Gastrocnemius medialis (tissue), 4 donors: Measurements from ENCODE around the gene LRRIQ3. TPM values are rescaled to one million over a fixed set of nuclear protein-coding genes. Genes with fewer than 3 reads are reported as not detected.
"Not testable (repeated sequence)": the region's sequence is repeated elsewhere in the genome, so short reads cannot be mapped to it uniquely, and the experiment has no call there.

Source experiments
- ATAC-seq, 2 donors: fragments of 150-250 bp; one replicate each; pipeline ENCODE4 v1.9.1; 2016
- DNase-seq, 2 donors: peaks; one replicate each; pipeline ENCODE4 v3.0.0-alpha.2; 2019
- H3K27ac ChIP-seq, 4 donors: fragments of 200-600 bp; sonication (generic); 1 replicate in 1 of 4; 2 replicates in 3 of 4; pipeline ENCODE4 v1.5.1; 2016 to 2018; ENCODE audit warnings: mild to moderate bottlenecking in 2 of 4, moderate library complexity in 1 of 4
- H3K27me3 ChIP-seq, 3 donors: fragments of 200-600 bp; sonication (generic) in 2 of 3; 1 replicate in 1 of 3; 2 replicates in 2 of 3; pipeline versions ENCODE4 v1.5.1 to v1.6.0; 2016 to 2019; ENCODE audit warnings: mild to moderate bottlenecking in 1 of 3, moderate library complexity in 1 of 3
- H3K36me3 ChIP-seq, 2 donors: fragments of 200-600 bp; sonication (generic) in 1 of 2; one replicate each; pipeline ENCODE4 v1.5.1; 2017 to 2018
- H3K4me1 ChIP-seq, 2 donors: fragments of 200-600 bp; sonication (generic) in 1 of 2; one replicate each; pipeline ENCODE4 v1.5.1; 2016 to 2017; ENCODE audit warnings: mild to moderate bottlenecking in 2 of 2
- H3K4me3 ChIP-seq, 4 donors: fragments of 200-600 bp; sonication (generic) in 3 of 4; 1 replicate in 1 of 4; 2 replicates in 3 of 4; pipeline ENCODE4 v1.5.1; 2016 to 2019; ENCODE audit warnings: mild to moderate bottlenecking in 2 of 4
- H3K9me3 ChIP-seq, 3 donors: fragments of 200-600 bp; sonication (generic) in 2 of 3; 1 replicate in 1 of 3; 2 replicates in 2 of 3; pipeline ENCODE4 v1.5.1; 2016 to 2019
- CTCF ChIP-seq, 5 experiments: fragments of 450-650 bp in 3 of 5; fragments of 200-600 bp in 2 of 5; sonication (generic) in 2 of 5; IDR thresholded peaks in 4 of 5; conservative IDR thresholded peaks in 1 of 5; 1 replicate in 4 of 5; 2 replicates in 1 of 5; pipeline ENCODE4 v1.5.1; 2016 to 2019; ENCODE audit warnings: antibody characterized with exemption in 5 of 5, mild to moderate bottlenecking in 3 of 5, moderate library complexity in 3 of 5
- POLR2A ChIP-seq, 2 donors: fragments of 450-650 bp; IDR thresholded peaks; one replicate each; pipeline ENCODE4 v1.6.1; 2017; ENCODE audit warnings: antibody characterized with exemption in 2 of 2, mild to moderate bottlenecking in 2 of 2, moderate library complexity in 2 of 2
- in situ Hi-C, 4 donors: fragments of 200-750 bp; cut with MboI; loops; one replicate each; pipeline versions ENCODE4 v1.15.0 to v1.8.0; 2017; ENCODE audit warnings: low sequenced_read_pairs in 4 of 4
- intact Hi-C: fragments of 100-400 bp; cut with DNase I; formaldehyde crosslinking; loops from one replicate; pipeline ENCODE4 v1.15.1; 2023; ENCODE audit warnings: low total_unique reads
- total RNA-seq, 4 donors: library from RNA; depleted of rRNA; stranded (reverse); fragments of >200 nt; gene quantifications; one replicate each; pipeline versions ENCODE4 v1.1.0 to v1.2.3, GENCODE V29; 2016

The LRRIQ3 gene
- total RNA-seq, 4 donors from 2014 or later = 0.52 to 2.2 (median 0.56) TPM; not detected in 1

- intact Hi-C loops = no loop called here
- no peaks in the 10 kb centered on the region for H3K27me3 ChIP-seq
- no peaks in the 10 kb centered on the region for H3K9me3 ChIP-seq
- no peak overlapping the region for H3K4me3 ChIP-seq
- no peaks in the 10 kb centered on the region for H3K36me3 ChIP-seq
- in situ Hi-C loops = no loop called here
- TF ChIP-seq POLR2A (IDR thresholded peaks at IDR 0.05) (no peak), CTCF (IDR thresholded peaks at IDR 0.05 in 4 of 5, conservative IDR thresholded peaks at IDR 0.05 in 1 of 5) (no peak)
- no peaks in the 10 kb centered on the region for H3K4me1 ChIP-seq
- ATAC-seq (no peak), DNase-seq (no peak)
- H3K27ac ChIP-seq = no peak overlapping the region
These were observed 37.9 kb downstream of the LRRIQ3 start for GRCh38 chr1:74160046-74160445.

GRCh38 chr1:74145086-74145485 is 52.9 kb downstream of the LRRIQ3 start:
- no peak overlapping the region for H3K27ac ChIP-seq
- H3K27me3 ChIP-seq = no peaks in the 10 kb centered on the region
- no peak overlapping the region for H3K4me3 ChIP-seq
- H3K36me3 ChIP-seq = no peaks in the 10 kb centered on the region
- H3K9me3 ChIP-seq = no peaks in the 10 kb centered on the region
- no peaks in the 10 kb centered on the region for H3K4me1 ChIP-seq
- in situ Hi-C loops = no loop called here
- no peak for ATAC-seq
- intact Hi-C loops = no loop called here
- no peak for DNase-seq
- TF ChIP-seq POLR2A (IDR thresholded peaks at IDR 0.05) (no peak), CTCF (IDR thresholded peaks at IDR 0.05 in 4 of 5, conservative IDR thresholded peaks at IDR 0.05 in 1 of 5) (no peak)

- H3K9me3 ChIP-seq, in situ Hi-C loops, H3K4me3 ChIP-seq, H3K27me3 ChIP-seq, ATAC-seq, H3K36me3 ChIP-seq, DNase-seq, intact Hi-C loops, H3K4me1 ChIP-seq, H3K27ac ChIP-seq: not testable (repeated sequence)
These were observed 80.6 kb downstream of the LRRIQ3 start for GRCh38 chr1:74117370-74117769.

GRCh38 chr1:74113333-74113732 is 84.6 kb downstream of the LRRIQ3 start:
- in situ Hi-C loops = no loop called here
- no peak overlapping the region for H3K27ac ChIP-seq
- H3K27me3 ChIP-seq = no peaks in the 10 kb centered on the region
- H3K9me3 ChIP-seq = no peaks in the 10 kb centered on the region
- H3K4me1 ChIP-seq = no peaks in the 10 kb centered on the region
- intact Hi-C loops = no loop called here
- ATAC-seq (no peak), DNase-seq (no peak)
- TF ChIP-seq POLR2A (IDR thresholded peaks at IDR 0.05) (no peak), CTCF (IDR thresholded peaks at IDR 0.05 in 4 of 5, conservative IDR thresholded peaks at IDR 0.05 in 1 of 5) (no peak)
- no peaks in the 10 kb centered on the region for H3K36me3 ChIP-seq
- H3K4me3 ChIP-seq = no peak overlapping the region

- intact Hi-C loops (no loop called here), in situ Hi-C loops (no loop called here)
- Histone ChIP-seq H3K4me3 (no peak overlapping the region), H3K27me3 (no peaks in the 10 kb centered on the region), H3K9me3 (peaks cover 0 to 3% (median 0%) of the 10 kb centered on the region in 3 donors), H3K36me3 (no peaks in the 10 kb centered on the region), H3K27ac (no peak overlapping the region), H3K4me1 (no peaks in the 10 kb centered on the region)
- TF ChIP-seq CTCF (IDR thresholded peaks at IDR 0.05 in 4 of 5, conservative IDR thresholded peaks at IDR 0.05 in 1 of 5) (no peak), POLR2A (IDR thresholded peaks at IDR 0.05) (no peak)
- DNase-seq (no peak), ATAC-seq (no peak)
These were observed 90.6 kb downstream of the LRRIQ3 start for GRCh38 chr1:74107394-74107793.
